Measurements from ENCODE around the gene DLX2.

Gene DLX2

DNA sequence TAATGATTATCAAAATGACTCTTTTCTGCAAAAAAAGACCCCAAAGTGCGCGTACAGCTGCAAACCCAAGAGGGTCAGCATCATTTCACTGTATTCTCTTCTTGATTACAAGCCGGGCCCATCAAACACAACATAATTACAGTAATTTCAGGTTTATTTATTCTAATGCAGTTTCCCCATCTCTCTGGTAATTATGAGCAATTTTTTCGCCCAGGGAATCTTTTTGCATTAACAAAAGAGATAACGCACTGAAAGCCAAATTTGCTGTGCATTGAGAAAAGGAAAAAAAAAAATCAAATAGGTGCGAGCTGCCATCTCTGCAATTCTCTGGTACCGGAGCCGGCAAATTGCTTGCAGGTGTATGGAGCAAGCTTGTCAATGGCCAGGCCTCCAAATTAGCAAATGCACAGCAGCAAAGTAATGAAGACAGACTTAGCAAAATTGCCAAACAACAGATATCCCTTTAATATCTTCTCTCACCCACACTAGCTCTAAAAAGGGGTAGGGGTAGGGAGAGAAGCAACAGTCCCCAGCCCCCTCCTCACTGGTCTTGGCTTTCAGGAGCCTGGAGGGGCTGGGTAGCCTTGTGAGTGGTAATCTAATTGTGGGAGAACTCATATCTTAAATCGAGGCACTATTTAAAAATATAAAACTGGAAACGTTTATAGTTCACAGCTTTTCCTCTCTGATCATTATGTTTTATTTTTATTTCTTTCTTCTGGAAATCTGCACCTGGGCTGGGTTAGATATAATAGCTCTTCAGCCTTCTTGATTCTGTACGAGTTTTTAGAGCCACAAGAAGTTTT, 10.7 kb downstream of the DLX2 start:
- Mint-ChIP-seq H3K36me3 (ENCODE audit: low read depth) (peaks cover 12% of the 10 kb centered on the region), H3K27ac (peak overlapping the region; percentile 54), H3K4me1 (ENCODE audit: low read depth) (peaks cover 37% of the 10 kb centered on the region), H3K9me3 (no peaks in the 10 kb centered on the region), H3K27me3 (ENCODE audit: low read depth) (peaks cover 90% of the 10 kb centered on the region), H3K4me3 (no peak overlapping the region)

GRCh38 chr2:172091000-172091641, 11.6 kb downstream of the DLX2 start:
- Mint-ChIP-seq H3K9me3 (no peaks in the 10 kb centered on the region), H3K4me1 (ENCODE audit: low read depth) (peaks cover 38% of the 10 kb centered on the region), H3K4me3 (no peak overlapping the region), H3K27ac (no peak overlapping the region), H3K36me3 (ENCODE audit: low read depth) (peaks cover 12% of the 10 kb centered on the region), H3K27me3 (ENCODE audit: low read depth) (peaks cover 91% of the 10 kb centered on the region)

DNA sequence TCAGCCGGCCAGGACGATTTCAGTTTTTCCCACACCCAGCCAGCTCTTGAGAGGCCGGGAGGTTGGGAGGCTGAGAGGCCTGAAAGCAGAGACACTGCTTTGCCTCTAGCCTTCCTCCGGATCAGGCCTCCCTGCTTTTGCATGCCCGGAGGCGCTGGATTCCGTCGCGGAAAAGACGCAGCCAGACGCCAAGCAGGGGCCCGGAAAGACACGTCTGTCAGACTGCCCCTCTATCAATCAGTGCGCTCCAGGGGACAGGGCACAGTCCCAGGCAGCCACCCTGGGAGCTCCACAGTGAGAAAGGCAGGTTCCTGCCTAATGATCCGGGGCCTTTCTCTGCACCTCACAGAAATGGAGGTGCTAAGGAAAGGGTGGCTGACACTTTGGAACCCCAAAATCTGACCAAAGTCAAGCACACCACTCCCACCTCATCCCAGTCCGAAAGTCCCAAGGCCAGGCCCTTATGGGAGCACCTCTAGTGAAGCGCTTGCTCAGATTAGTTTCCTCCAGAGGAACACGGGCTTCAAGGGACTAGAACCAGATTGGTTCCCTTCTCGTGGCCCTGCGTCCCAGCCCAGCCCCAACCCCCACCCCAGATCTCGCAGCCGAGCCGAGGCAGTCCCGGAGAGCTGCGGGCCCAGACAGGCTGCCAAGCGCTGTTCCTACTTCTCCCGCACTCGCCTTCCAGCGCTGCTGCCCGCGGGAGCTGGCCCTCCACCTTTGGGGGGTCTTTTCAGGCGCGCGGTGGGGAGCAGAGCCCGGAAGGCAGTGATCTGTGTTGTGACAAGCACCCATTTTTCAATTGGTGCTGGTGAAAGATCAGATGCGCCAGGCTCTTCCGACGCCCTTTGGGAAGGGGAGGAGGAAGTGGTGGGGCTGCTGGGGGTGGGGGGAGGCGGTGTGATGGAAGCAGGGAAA, 12.4 kb downstream of the DLX2 start:
- no peak overlapping the region for H3K4me3 Mint-ChIP-seq
- no peaks in the 10 kb centered on the region for H3K9me3 Mint-ChIP-seq
- H3K27me3 Mint-ChIP-seq (ENCODE audit: low read depth), result peaks cover 91% of the 10 kb centered on the region
- no peak overlapping the region for H3K27ac Mint-ChIP-seq
- peaks cover 12% of the 10 kb centered on the region for H3K36me3 Mint-ChIP-seq (ENCODE audit: low read depth)
- H3K4me1 Mint-ChIP-seq (ENCODE audit: low read depth), result peaks cover 37% of the 10 kb centered on the region

DNA sequence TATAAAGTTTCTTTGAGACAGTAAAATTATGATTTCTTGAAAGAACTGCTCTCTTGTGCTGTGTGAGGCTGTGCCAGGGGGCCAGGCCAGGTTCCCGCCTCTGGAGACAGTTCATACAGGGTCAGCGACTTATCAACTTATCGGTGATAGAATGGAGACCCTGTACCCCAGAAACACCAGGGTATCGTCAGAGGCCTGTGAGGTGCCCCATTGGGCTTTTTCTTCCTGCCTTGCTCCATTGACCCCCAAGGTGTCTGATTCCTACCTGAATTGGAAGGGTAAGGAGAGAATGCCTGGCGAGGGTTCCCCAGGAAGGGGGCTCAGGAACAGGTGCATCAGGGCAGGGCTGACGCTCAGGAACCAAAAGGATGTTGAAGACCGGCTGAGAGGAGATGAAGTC, 13.1 kb downstream of the DLX2 start:
- Mint-ChIP-seq H3K27ac (peak overlapping the region; percentile 31), H3K9me3 (no peaks in the 10 kb centered on the region), H3K36me3 (ENCODE audit: low read depth) (peaks cover 12% of the 10 kb centered on the region), H3K4me1 (ENCODE audit: low read depth) (peaks cover 37% of the 10 kb centered on the region), H3K4me3 (no peak overlapping the region), H3K27me3 (ENCODE audit: low read depth) (peaks cover 94% of the 10 kb centered on the region)

GRCh38 chr2:172089005-172089504, 13.6 kb downstream of the DLX2 start:
- Mint-ChIP-seq H3K27me3 (ENCODE audit: low read depth) (peaks cover 97% of the 10 kb centered on the region), H3K36me3 (ENCODE audit: low read depth) (peaks cover 12% of the 10 kb centered on the region), H3K4me3 (no peak overlapping the region), H3K27ac (no peak overlapping the region), H3K9me3 (no peaks in the 10 kb centered on the region), H3K4me1 (ENCODE audit: low read depth) (peaks cover 39% of the 10 kb centered on the region)

DNA sequence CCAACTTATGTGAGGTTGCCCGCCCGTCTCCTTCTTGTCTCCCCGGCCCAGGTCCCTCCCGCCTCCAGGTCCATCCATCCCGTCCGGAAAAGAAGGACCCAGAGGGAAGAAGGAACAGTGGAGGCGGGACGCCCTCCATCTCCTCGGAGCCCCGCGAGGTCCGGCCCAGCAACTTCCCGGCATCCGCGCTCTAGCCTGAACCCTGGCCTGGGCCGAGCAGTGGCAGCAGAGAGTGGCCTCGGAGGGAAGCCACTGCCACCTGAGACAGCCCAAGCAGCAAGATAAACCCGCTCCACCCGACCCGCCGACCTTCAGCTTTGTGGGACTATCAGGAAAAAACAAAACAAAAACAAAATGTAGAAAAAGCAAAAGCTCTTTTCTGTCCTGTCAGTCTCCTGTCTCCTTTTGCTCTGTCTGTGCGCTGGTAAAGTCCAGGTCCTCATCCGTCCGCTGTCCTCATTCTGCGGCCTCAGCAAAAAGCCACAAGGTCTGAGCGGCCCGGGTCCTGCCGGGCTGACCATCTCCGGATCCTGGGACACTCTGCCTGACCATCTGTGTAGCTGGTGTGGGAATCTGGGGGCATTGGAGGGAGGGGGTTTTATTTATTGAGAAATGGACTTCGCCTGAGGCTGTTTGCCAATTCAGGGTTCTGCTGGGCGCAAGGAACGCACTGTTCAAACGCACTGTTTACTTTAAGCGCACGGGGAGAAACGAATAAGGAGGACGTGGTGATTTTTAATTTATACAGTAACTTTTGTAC, 14.3 kb downstream of the DLX2 start:
- Mint-ChIP-seq H3K9me3 (no peaks in the 10 kb centered on the region), H3K27ac (peak overlapping the region; percentile 86), H3K4me1 (ENCODE audit: low read depth) (peaks cover 40% of the 10 kb centered on the region), H3K36me3 (ENCODE audit: low read depth) (peaks cover 12% of the 10 kb centered on the region), H3K4me3 (peak overlapping the region; percentile 7), H3K27me3 (ENCODE audit: low read depth) (peaks cover 97% of the 10 kb centered on the region)

GRCh38 chr2:172087780-172088244, 14.9 kb downstream of the DLX2 start:
- Mint-ChIP-seq H3K36me3 (ENCODE audit: low read depth) (peaks cover 9% of the 10 kb centered on the region), H3K4me1 (ENCODE audit: low read depth) (peaks cover 36% of the 10 kb centered on the region), H3K27ac (peak overlapping the region; percentile 86), H3K4me3 (no peak overlapping the region), H3K27me3 (ENCODE audit: low read depth) (peaks cover 97% of the 10 kb centered on the region), H3K9me3 (no peaks in the 10 kb centered on the region)

GRCh38 chr2:172087207-172087779, 15.4 kb downstream of the DLX2 start:
- H3K36me3 Mint-ChIP-seq (ENCODE audit: low read depth), result peaks cover 9% of the 10 kb centered on the region
- H3K9me3 Mint-ChIP-seq, result no peaks in the 10 kb centered on the region
- peak overlapping the region; percentile 86 for H3K27ac Mint-ChIP-seq
- peaks cover 97% of the 10 kb centered on the region for H3K27me3 Mint-ChIP-seq (ENCODE audit: low read depth)
- peaks cover 34% of the 10 kb centered on the region for H3K4me1 Mint-ChIP-seq (ENCODE audit: low read depth)
- peak overlapping the region; percentile 44 for H3K4me3 Mint-ChIP-seq

- peak overlapping the region; percentile 86 for H3K27ac Mint-ChIP-seq
- H3K4me3 Mint-ChIP-seq, result peak overlapping the region; percentile 73
- H3K27me3 Mint-ChIP-seq (ENCODE audit: low read depth), result peaks cover 97% of the 10 kb centered on the region
- H3K4me1 Mint-ChIP-seq (ENCODE audit: low read depth), result peaks cover 35% of the 10 kb centered on the region
- peaks cover 9% of the 10 kb centered on the region for H3K36me3 Mint-ChIP-seq (ENCODE audit: low read depth)
- no peaks in the 10 kb centered on the region for H3K9me3 Mint-ChIP-seq
Observed at GRCh38 chr2:172086241-172087206, 16.2 kb downstream of the DLX2 start.

GRCh38 chr2:172085460-172086159, 17.1 kb downstream of the DLX2 start, which contains the start of gene DLX1:
Gene DLX1 (plus strand): TSS chr2:172085507. CDS start chr2:172085678, 171 bp downstream.
- Mint-ChIP-seq H3K4me1 (ENCODE audit: low read depth) (peaks cover 37% of the 10 kb centered on the region), H3K27me3 (ENCODE audit: low read depth) (peaks cover 100% of the 10 kb centered on the region), H3K4me3 (peak within 1 kb of the TSS; percentile 73), H3K27ac (peak within 1 kb of the TSS; percentile 81), H3K36me3 (ENCODE audit: low read depth) (peaks cover 9% of the 10 kb centered on the region), H3K9me3 (no peaks in the 10 kb centered on the region)

DNA sequence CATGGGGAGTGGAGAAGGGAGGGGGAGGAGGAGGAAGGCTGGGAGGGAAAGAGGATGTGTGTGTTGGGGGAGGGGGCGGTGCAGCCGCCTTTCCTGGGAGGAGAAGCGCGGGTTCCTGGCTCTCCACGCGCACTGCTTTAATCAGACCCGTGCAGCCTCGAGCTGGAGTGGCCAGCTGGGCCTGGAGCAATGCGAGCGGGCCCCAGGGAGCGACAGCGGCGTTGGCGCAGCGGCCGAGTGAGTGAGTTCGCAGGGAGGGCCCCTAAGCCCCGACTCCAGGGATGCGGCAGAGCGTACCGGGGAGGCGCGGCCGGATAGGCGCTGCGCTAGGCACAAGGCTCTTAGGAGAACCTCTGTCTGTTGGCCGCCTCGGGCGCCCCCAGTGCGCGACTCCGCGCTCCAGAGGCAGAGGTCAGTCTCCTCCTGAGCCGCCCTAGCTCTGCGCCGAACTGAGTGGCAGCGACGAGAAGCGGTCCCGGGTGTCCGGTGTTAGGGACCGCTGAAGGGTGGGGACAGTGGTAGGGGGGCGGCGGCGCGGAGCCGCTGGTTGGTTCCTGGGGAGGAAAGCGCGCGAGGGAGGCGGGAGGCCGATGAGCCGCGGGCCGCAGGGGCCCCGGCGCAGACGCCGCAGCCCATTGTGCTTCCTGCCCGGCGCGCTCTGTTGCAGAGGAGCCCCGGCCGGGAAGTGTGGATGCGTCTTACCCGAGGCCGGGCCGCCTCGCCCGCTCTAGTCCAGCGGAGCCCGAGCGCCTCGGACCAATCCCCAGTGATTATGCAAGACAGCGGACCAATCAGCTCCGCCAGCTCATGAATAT, 17.8 kb downstream of the DLX2 start:
- H3K27me3 Mint-ChIP-seq (ENCODE audit: low read depth), result peaks cover 100% of the 10 kb centered on the region
- H3K36me3 Mint-ChIP-seq (ENCODE audit: low read depth), result peaks cover 12% of the 10 kb centered on the region
- no peaks in the 10 kb centered on the region for H3K9me3 Mint-ChIP-seq
- peaks cover 39% of the 10 kb centered on the region for H3K4me1 Mint-ChIP-seq (ENCODE audit: low read depth)
- peak overlapping the region; percentile 81 for H3K27ac Mint-ChIP-seq
- H3K4me3 Mint-ChIP-seq, result peak overlapping the region; percentile 73

- Mint-ChIP-seq H3K9me3 (no peaks in the 10 kb centered on the region), H3K4me3 (peak overlapping the region; percentile 65), H3K36me3 (ENCODE audit: low read depth) (peaks cover 12% of the 10 kb centered on the region), H3K27ac (peak overlapping the region; percentile 65), H3K27me3 (ENCODE audit: low read depth) (peaks cover 100% of the 10 kb centered on the region), H3K4me1 (ENCODE audit: low read depth) (peaks cover 38% of the 10 kb centered on the region)
Observed at GRCh38 chr2:172084395-172084644, 18.4 kb downstream of the DLX2 start.
